ENCODE results near the gene VEGFA. TPM values are rescaled to one million over a fixed set of nuclear protein-coding genes. Genes with fewer than 3 reads are reported as not detected.
A peak's percentile ranks its signal among the peaks of the same experiment; 100 is the strongest.

The VEGFA gene
- total RNA-seq, 2 donors from 2014 or later = 127 to 335 TPM

DNA sequence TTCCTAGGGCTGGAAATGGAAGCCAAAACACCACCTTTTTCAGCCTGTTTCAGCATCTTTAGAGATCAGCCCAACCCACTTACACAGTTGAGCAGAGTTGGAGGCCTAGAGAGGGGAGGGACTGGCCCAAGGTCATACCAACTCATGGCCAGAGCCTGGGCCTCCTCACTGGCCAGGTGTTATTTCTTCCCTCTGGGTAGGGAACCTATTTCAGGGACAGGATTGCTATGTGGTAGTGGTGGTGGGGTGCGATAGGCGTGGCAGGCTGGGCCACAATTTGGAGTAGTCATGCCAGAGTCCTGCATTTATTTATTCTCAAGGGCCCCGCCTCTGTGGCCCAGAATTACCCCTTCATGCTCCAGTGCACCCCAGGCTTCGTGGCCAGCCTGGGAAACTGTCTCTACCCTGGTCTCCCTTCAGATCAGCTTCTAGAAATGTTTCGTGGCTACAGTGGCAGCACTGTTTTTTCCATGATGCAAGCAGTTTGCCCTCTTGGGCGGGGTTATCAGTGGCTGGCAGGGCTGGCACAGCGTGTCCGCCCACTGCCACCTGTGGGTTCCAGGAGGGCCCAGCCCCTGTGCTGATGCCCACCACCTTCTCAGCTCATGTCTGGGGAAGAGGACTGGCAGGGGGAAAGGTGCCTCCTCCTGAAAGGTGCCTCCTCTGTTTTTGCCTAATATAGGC lies 6.2 kb downstream of the VEGFA start:
- DNase-seq (ENCODE audit: low spot score) = no peak
- TF ChIP-seq POLR2AphosphoS5 (IDR thresholded peaks at IDR 0.05) = peak; percentile 18
- TF ChIP-seq, protein P1, sequence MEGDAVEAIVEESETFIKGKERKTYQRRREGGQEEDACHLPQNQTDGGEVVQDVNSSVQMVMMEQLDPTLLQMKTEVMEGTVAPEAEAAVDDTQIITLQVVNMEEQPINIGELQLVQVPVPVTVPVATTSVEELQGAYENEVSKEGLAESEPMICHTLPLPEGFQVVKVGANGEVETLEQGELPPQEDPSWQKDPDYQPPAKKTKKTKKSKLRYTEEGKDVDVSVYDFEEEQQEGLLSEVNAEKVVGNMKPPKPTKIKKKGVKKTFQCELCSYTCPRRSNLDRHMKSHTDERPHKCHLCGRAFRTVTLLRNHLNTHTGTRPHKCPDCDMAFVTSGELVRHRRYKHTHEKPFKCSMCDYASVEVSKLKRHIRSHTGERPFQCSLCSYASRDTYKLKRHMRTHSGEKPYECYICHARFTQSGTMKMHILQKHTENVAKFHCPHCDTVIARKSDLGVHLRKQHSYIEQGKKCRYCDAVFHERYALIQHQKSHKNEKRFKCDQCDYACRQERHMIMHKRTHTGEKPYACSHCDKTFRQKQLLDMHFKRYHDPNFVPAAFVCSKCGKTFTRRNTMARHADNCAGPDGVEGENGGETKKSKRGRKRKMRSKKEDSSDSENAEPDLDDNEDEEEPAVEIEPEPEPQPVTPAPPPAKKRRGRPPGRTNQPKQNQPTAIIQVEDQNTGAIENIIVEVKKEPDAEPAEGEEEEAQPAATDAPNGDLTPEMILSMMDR (IDR thresholded peaks at IDR 0.05) = no peak
- intact Hi-C loops (cut with DNase I) = no loop called here
- H3K9me3 ChIP-seq = no peaks in the 10 kb centered on the region
- no peak overlapping the region for H3K4me3 ChIP-seq
- H3K27ac ChIP-seq = peak overlapping the region in 1 of 2 donors; percentile 95
- peaks cover 28% of the 10 kb centered on the region for H3K4me1 ChIP-seq (replicated peaks)
- no peaks in the 10 kb centered on the region for H3K27me3 ChIP-seq (replicated peaks; ENCODE audit: insufficient read depth)
- peaks cover 0 to 5% of the 10 kb centered on the region in 2 donors for H3K36me3 ChIP-seq
- WGBS = 76% methylated on average over 8 of the region's 8 CpGs

DNA sequence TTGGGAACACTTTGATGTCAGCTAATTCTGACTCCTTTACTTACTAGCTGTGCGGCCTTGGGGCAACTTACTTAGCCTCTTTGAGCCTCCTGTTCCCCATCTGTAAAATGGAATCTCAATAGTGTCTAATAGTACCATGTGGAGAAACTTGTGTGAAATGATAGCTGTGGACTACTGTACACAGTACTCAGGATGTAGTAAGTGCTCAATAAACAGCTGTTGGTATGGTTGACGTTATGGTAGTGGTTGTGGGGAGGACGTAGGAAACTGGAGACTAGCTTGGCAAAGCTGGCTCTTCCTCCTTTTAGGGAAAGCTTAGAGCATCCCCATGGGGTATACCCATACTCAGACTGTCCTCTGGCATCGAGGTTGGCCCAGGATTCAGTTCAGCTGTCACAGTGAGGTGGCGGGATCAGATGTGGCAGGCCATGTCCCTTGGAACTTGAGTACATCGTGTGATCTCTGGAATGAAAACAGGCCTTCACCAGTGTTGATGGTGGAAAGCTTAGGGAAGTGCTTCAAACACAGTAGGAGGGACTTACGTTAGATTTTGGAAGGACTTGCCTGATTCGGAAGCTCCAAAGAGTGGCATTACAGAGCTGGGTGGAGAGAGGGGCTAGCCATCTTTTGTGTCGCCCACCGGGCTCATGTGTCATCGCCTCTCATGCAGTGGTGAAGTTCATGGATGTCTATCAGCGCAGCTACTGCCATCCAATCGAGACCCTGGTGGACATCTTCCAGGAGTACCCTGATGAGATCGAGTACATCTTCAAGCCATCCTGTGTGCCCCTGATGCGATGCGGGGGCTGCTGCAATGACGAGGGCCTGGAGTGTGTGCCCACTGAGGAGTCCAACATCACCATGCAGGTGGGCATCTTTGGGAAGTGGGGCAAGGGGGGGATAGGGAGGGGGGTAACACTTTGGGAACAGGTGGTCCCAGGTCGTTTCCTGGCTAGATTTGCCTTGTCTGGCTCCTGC lies 7.1 kb downstream of the VEGFA start:
- Histone ChIP-seq H3K27ac (peak overlapping the region in 1 of 2 donors; percentile 95), H3K9me3 (no peaks in the 10 kb centered on the region), H3K4me1 (replicated peaks) (peaks cover 28% of the 10 kb centered on the region), H3K4me3 (no peak overlapping the region), H3K36me3 (peaks cover 3 to 5% of the 10 kb centered on the region in 2 donors), H3K27me3 (replicated peaks; ENCODE audit: insufficient read depth) (no peaks in the 10 kb centered on the region)
- TF ChIP-seq POLR2A (IDR thresholded peaks at IDR 0.05) (no peak), POLR2AphosphoS5 (IDR thresholded peaks at IDR 0.05) (no peak)
- TF ChIP-seq, protein P1 (IDR thresholded peaks at IDR 0.05) = no peak
- WGBS = 79% methylated on average over 18 of the region's 18 CpGs
- intact Hi-C loops (cut with DNase I) = no loop called here
- DNase-seq (ENCODE audit: low spot score) = no peak

DNA sequence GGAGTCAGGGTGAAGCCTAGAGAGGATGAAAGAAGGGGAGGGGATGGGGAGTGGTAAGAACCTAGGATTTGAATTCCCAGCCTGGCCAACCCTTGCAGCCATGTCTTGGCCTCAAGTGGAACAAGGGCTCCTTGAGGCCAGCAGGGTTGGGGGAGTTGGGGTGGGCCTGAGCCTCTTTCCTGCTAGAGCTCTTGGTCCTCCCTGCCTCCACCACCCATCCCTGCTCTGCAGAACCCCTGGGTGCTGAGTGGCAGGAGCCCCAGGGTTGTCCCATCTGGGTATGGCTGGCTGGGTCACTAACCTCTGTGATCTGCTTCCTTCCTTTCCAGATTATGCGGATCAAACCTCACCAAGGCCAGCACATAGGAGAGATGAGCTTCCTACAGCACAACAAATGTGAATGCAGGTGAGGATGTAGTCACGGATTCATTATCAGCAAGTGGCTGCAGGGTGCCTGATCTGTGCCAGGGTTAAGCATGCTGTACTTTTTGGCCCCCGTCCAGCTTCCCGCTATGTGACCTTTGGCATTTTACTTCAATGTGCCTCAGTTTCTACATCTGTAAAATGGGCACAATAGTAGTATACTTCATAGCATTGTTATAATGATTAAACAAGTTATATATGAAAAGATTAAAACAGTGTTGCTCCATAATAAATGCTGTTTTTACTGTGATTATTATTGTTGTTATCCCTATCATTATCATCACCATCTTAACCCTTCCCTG lies 8.3 kb downstream of the VEGFA start:
- intact Hi-C loops (cut with DNase I) = no loop called here
- TF ChIP-seq, protein P1 (IDR thresholded peaks at IDR 0.05) = no peak
- TF ChIP-seq POLR2AphosphoS5 (IDR thresholded peaks at IDR 0.05) (no peak), POLR2A (IDR thresholded peaks at IDR 0.05) (no peak)
- DNase-seq (ENCODE audit: low spot score) = no peak
- Histone ChIP-seq H3K27me3 (replicated peaks; ENCODE audit: insufficient read depth) (no peaks in the 10 kb centered on the region), H3K4me1 (replicated peaks) (peaks cover 23% of the 10 kb centered on the region), H3K36me3 (peaks cover 3 to 5% of the 10 kb centered on the region in 2 donors), H3K9me3 (no peaks in the 10 kb centered on the region), H3K4me3 (no peak overlapping the region), H3K27ac (peak overlapping the region in 1 of 2 donors; percentile 60)
- WGBS = 75% methylated on average over 4 of the region's 4 CpGs

DNA sequence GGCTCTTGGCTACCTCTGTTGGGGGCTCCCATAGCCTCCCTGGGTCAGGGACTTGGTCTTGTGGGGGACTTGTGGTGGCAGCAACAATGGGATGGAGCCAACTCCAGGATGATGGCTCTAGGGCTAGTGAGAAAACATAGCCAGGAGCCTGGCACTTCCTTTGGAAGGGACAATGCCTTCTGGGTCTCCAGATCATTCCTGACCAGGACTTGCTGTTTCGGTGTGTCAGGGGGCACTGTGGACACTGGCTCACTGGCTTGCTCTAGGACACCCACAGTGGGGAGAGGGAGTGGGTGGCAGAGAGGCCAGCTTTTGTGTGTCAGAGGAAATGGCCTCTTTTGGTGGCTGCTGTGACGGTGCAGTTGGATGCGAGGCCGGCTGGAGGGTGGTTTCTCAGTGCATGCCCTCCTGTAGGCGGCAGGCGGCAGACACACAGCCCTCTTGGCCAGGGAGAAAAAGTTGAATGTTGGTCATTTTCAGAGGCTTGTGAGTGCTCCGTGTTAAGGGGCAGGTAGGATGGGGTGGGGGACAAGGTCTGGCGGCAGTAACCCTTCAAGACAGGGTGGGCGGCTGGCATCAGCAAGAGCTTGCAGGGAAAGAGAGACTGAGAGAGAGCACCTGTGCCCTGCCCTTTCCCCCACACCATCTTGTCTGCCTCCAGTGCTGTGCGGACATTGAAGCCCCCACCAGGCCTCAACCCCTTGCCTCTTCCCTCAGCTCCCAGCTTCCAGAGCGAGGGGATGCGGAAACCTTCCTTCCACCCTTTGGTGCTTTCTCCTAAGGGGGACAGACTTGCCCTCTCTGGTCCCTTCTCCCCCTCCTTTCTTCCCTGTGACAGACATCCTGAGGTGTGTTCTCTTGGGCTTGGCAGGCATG lies 9.2 kb downstream of the VEGFA start:
- Histone ChIP-seq H3K27me3 (replicated peaks; ENCODE audit: insufficient read depth) (no peaks in the 10 kb centered on the region), H3K9me3 (no peaks in the 10 kb centered on the region), H3K4me1 (replicated peaks) (peaks cover 18% of the 10 kb centered on the region), H3K36me3 (peaks cover 3 to 5% of the 10 kb centered on the region in 2 donors), H3K4me3 (no peak overlapping the region), H3K27ac (peak overlapping the region; percentile 11 to 60)
- WGBS = 71% methylated on average over 12 of the region's 12 CpGs
- TF ChIP-seq POLR2AphosphoS5 (IDR thresholded peaks at IDR 0.05) = no peak
- TF ChIP-seq POLR2A (IDR thresholded peaks at IDR 0.05) = no peak
- TF ChIP-seq, protein P1 (IDR thresholded peaks at IDR 0.05) = no peak
- intact Hi-C loops (cut with DNase I) = no loop called here
- no peak for DNase-seq (ENCODE audit: low spot score)
